MCF 10A (cell line): Measurements from ENCODE around the gene HPCA. TPM values are rescaled to one million over a fixed set of nuclear protein-coding genes. Genes with fewer than 3 reads are reported as not detected.

Experiments used
- BruUV-seq: library from RNA; stranded (reverse); fragments of 400-500 nt; replicated peaks from 2 replicates; lab custom pipeline; 2021; lab: Mats Ljungman, UMichigan
- CTCF ChIA-PET: fragments of 300-600 bp; sonication (Branson Sonifier 250); formaldehyde crosslinking; extraction: SDS; loops from one replicate; lab custom pipeline; 2021; ENCODE audit warnings: antibody characterized with exemption, inconsistent platforms; lab: Yijun Ruan, JAX
- POLR2A ChIA-PET: fragments of 300-600, 350-650 bp; sonication (Branson Sonifier 250); formaldehyde crosslinking; extraction: SDS; loops from one replicate; lab custom pipeline; 2020; ENCODE audit warnings: antibody characterized with exemption, inconsistent platforms; lab: Yijun Ruan, JAX
- DNase-seq: peaks from one replicate; pipeline ENCODE4 v3.0.0-alpha.2; 2018; ENCODE audit not compliant: unreplicated experiment
- H3K27ac Mint-ChIP-seq: one replicate; pipeline ENCODE4 v1.8.0; 2022; ENCODE audit warnings: mild to moderate bottlenecking, low read depth, mixed read lengths; ENCODE audit not compliant: unreplicated experiment
- H3K27me3 Mint-ChIP-seq: one replicate; pipeline ENCODE4 v1.8.0; 2022; ENCODE audit warnings: mixed read lengths; ENCODE audit not compliant: insufficient read depth, unreplicated experiment
- H3K36me3 Mint-ChIP-seq: one replicate; pipeline ENCODE4 v1.8.0; 2022; ENCODE audit warnings: mild to moderate bottlenecking, moderate library complexity, mixed read lengths; ENCODE audit not compliant: insufficient read depth, unreplicated experiment
- H3K4me1 Mint-ChIP-seq: one replicate; pipeline ENCODE4 v1.8.0; 2022; ENCODE audit warnings: mixed read lengths; ENCODE audit not compliant: insufficient read depth, unreplicated experiment
- H3K4me3 Mint-ChIP-seq: one replicate; pipeline ENCODE4 v1.8.0; 2022; ENCODE audit warnings: mild to moderate bottlenecking, moderate library complexity, mixed read lengths; ENCODE audit not compliant: unreplicated experiment
- H3K9me3 Mint-ChIP-seq: one replicate; pipeline ENCODE4 v1.8.0; 2022; ENCODE audit warnings: mixed read lengths; ENCODE audit not compliant: unreplicated experiment
- intact Hi-C: fragments of 100-400 bp; cut with micrococcal nuclease; formaldehyde crosslinking; loops from 2 replicates; pipeline ENCODE4 v1.14.1; 2022
- total RNA-seq: library from RNA; stranded (reverse); gene quantifications from 2 replicates; pipeline ENCODE4 v1.2.3, GENCODE V29; 2022
- TF ChIP-seq, protein P1 (sequence below): fragments of 200-600 bp; IDR thresholded peaks from one replicate; pipeline ENCODE4 v1.8.0; 2022; ENCODE audit warnings: antibody characterized with exemption, mild to moderate bottlenecking; ENCODE audit not compliant: unreplicated experiment

The HPCA gene
- total RNA-seq, 1 experiment from 2014 or later: not detected

DNA sequence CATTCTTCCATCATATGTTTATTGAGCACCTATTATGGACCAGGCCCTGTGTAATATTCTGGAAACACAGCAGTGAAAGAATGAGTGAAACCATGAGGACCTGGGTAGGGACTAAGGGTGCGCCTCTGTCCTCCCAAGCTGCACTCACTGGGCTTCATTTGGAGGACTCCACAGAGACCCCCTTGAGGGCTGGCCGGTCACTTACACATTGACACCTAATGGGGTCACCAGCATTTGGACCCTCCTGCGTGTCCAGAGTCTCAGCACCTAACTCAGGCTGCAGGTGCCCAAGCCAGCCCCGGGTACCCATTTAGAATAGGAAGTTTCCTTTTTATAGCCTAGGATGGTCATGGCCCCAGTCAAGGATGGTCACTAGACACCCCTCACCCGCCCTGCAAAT, 12.8 kb upstream of the HPCA start:
- CTCF ChIA-PET: interaction anchor here (0.5 to 3.7 kb wide), 25 partner anchors 11 to 473 kb away, joined by 3 to 24 read pairs (median 4); no protein-coding TSS in a partner anchor
- H3K27ac Mint-ChIP-seq: no peak overlapping the region
- H3K36me3 Mint-ChIP-seq: no peaks in the 10 kb centered on the region
- POLR2A ChIA-PET: no interaction called here
- H3K27me3 Mint-ChIP-seq: peaks cover 12% of the 10 kb centered on the region
- intact Hi-C loops: loop anchor here (2.0 to 5.0 kb wide), 4 partner anchors 101 to 473 kb away; no protein-coding TSS in a partner anchor
- no peak for DNase-seq
- BruUV-seq: no TSS peak
- H3K9me3 Mint-ChIP-seq: no peaks in the 10 kb centered on the region
- TF ChIP-seq, protein P1, sequence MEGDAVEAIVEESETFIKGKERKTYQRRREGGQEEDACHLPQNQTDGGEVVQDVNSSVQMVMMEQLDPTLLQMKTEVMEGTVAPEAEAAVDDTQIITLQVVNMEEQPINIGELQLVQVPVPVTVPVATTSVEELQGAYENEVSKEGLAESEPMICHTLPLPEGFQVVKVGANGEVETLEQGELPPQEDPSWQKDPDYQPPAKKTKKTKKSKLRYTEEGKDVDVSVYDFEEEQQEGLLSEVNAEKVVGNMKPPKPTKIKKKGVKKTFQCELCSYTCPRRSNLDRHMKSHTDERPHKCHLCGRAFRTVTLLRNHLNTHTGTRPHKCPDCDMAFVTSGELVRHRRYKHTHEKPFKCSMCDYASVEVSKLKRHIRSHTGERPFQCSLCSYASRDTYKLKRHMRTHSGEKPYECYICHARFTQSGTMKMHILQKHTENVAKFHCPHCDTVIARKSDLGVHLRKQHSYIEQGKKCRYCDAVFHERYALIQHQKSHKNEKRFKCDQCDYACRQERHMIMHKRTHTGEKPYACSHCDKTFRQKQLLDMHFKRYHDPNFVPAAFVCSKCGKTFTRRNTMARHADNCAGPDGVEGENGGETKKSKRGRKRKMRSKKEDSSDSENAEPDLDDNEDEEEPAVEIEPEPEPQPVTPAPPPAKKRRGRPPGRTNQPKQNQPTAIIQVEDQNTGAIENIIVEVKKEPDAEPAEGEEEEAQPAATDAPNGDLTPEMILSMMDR: no peak
- H3K4me3 Mint-ChIP-seq: no peak overlapping the region
- peaks cover 11% of the 10 kb centered on the region for H3K4me1 Mint-ChIP-seq

DNA sequence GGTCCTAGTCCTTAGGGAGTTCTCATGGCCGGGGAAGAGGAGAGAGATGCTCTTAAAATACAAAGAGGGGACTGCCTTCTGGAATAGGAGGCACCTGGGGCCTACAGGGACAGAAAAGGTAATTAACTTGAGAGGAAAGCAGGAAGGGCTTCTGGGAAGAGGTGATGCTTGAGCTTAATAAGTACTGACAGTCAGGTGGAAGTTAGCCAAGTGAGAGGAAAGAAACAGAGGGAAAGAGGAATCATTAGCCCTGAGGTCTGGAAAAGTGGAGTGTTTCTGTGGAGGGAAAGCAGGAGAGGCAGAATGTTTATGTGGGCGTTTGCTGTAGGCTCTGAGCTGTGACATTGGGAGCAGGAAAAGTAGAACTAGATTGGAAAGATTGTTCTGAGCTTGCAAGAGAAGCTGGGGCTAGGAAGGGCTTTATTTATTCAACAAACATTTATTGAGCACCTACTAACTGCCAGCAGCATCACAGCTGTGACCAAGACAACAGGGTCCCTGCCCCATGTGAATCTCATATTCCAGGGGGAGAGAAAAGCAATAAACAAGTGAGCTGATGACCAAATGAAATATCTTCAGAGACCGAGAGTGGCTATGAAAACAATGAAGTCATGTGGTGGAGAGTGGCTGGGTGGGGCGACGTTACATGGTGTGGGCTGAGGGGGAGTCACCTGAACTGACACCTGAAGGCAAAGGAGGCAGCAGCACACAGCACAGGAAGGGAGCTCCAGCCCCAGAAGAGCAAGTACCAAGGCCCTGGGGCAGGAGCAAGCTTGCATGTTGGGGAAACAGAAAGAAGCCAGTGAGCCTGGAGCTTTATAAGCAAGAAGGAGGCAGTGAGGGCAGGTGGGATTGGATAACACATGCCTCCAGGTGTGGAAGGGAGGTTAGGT, 11.2 kb upstream of the HPCA start:
- TF ChIP-seq, protein P1: no peak
- Mint-ChIP-seq H3K4me1 (peaks cover 10% of the 10 kb centered on the region), H3K27me3 (peaks cover 3% of the 10 kb centered on the region), H3K27ac (no peak overlapping the region), H3K36me3 (no peaks in the 10 kb centered on the region), H3K9me3 (no peaks in the 10 kb centered on the region), H3K4me3 (no peak overlapping the region)
- BruUV-seq: no TSS peak
- DNase-seq: no peak
- ChIA-PET CTCF (interaction anchor here (0.6 to 3.7 kb wide), 22 partner anchors 12 to 491 kb away, joined by 3 to 24 read pairs (median 3); no protein-coding TSS in a partner anchor), POLR2A (interaction anchor here (0.6 to 1.1 kb wide), 4 partner anchors 203 to 481 kb away, joined by 3 to 5 read pairs (median 3); partner anchors contain the start of genes AZIN2 and BSDC1)
- intact Hi-C loops: loop anchor here (5.0 kb wide), 1 partner anchor 103 kb away; no protein-coding TSS in a partner anchor

DNA sequence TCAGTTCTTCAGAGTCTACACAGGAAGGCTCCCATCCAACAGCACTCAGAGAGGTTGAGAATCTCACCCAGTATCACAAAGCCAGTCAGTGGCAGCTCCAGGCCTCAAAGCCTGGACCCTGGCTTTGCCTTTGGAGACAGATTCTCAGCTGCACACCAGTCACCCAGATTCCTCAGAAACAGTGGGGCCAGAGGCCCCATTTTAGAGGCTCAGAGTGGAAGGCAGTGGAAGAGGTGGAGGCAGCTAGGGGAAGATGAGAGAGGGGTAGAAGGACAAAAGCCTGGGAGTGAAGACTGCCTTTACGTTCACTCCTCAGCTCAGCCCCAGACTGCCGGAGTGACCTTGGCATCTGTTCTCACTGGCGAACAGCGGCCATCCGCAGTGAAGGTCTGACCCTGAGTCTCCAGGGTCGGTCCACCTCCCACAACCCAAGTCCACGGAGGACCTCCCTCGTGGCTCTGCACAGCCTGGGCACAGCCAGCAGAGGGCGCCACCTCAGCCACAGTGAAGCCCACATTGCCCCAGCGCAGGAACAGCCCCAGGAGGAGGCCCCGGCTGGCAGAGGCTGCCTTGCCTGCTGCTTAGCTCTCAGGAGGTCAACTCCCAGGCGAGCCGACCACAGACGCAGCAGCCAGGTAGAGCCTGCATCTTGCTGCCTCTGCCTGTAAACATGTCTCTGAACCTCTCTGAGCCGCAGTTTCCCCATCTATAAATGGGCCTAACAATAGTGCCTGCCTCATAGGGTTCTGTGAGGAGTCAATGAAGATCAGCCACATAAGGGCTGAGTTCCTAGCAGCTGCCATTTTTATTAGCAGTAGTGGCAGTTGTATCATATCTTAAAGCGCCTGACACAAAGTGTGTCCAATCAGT, 9.7 kb upstream of the HPCA start:
- TF ChIP-seq, protein P1: peak; percentile 86
- H3K4me1 Mint-ChIP-seq: peaks cover 7% of the 10 kb centered on the region
- intact Hi-C loops: loop anchor here (1.0 kb wide), 2 partner anchors 131 to 210 kb away; no protein-coding TSS in a partner anchor
- no peak overlapping the region for H3K4me3 Mint-ChIP-seq
- ChIA-PET POLR2A (interaction anchor here (0.6 kb wide), 1 partner anchor 23 kb away, joined by 3 read pairs; no protein-coding TSS in a partner anchor), CTCF (interaction anchor here (0.6 to 3.7 kb wide), 35 partner anchors 8 to 468 kb away, joined by 3 to 24 read pairs (median 3); partner anchors contain the start of gene HPCA)
- H3K27ac Mint-ChIP-seq: no peak overlapping the region
- peaks cover 10% of the 10 kb centered on the region for H3K27me3 Mint-ChIP-seq
- H3K36me3 Mint-ChIP-seq: no peaks in the 10 kb centered on the region
- no peaks in the 10 kb centered on the region for H3K9me3 Mint-ChIP-seq
- peak; percentile 58 for DNase-seq
- BruUV-seq: no TSS peak
